Measurements from ENCODE around the gene GMPPB. TPM values are rescaled to one million over a fixed set of nuclear protein-coding genes. Genes with fewer than 3 reads are reported as not detected.

The GMPPB gene
- total RNA-seq, 2 donors from 2014 or later = 12.0 to 21.7 TPM

GRCh38 chr3:49711489-49711888 is 12.3 kb downstream of the GMPPB start:
- H3K4me3 ChIP-seq = no peak overlapping the region
- no peak for DNase-seq (ENCODE audit: low spot score)
- peaks cover 12% of the 10 kb centered on the region for H3K36me3 ChIP-seq
- no peak for TF ChIP-seq CTCF (IDR thresholded peaks at IDR 0.05)
- no peaks in the 10 kb centered on the region for H3K27me3 ChIP-seq
- no peaks in the 10 kb centered on the region for H3K9me3 ChIP-seq
- no peak overlapping the region for H3K27ac ChIP-seq
- no peaks in the 10 kb centered on the region for H3K4me1 ChIP-seq

- Histone ChIP-seq H3K9me3 (no peaks in the 10 kb centered on the region), H3K27me3 (no peaks in the 10 kb centered on the region), H3K4me1 (no peaks in the 10 kb centered on the region), H3K36me3 (peaks cover 14% of the 10 kb centered on the region), H3K27ac (no peak overlapping the region), H3K4me3 (no peak overlapping the region)
- TF ChIP-seq CTCF (IDR thresholded peaks at IDR 0.05) = no peak
- DNase-seq (ENCODE audit: low spot score) = no peak
Measured at GRCh38 chr3:49709852-49710251, 13.9 kb downstream of the GMPPB start.

GRCh38 chr3:49707113-49707480 is 16.7 kb downstream of the GMPPB start:
- DNase-seq (ENCODE audit: low spot score) = no peak
- H3K27ac ChIP-seq = no peak overlapping the region
- no peak for TF ChIP-seq CTCF (IDR thresholded peaks at IDR 0.05)
- no peaks in the 10 kb centered on the region for H3K9me3 ChIP-seq
- H3K27me3 ChIP-seq = no peaks in the 10 kb centered on the region
- H3K36me3 ChIP-seq = peaks cover 23% of the 10 kb centered on the region
- H3K4me1 ChIP-seq = no peaks in the 10 kb centered on the region
- H3K4me3 ChIP-seq = no peak overlapping the region

- Histone ChIP-seq H3K27ac (no peak overlapping the region), H3K4me1 (no peaks in the 10 kb centered on the region), H3K36me3 (peaks cover 26% of the 10 kb centered on the region), H3K9me3 (no peaks in the 10 kb centered on the region), H3K27me3 (no peaks in the 10 kb centered on the region), H3K4me3 (no peak overlapping the region)
- DNase-seq (ENCODE audit: low spot score) = no peak
- no peak for TF ChIP-seq CTCF (IDR thresholded peaks at IDR 0.05)
Measured at GRCh38 chr3:49706456-49707112, 17.2 kb downstream of the GMPPB start.

GRCh38 chr3:49705390-49705960 is 18.3 kb downstream of the GMPPB start:
- peaks cover 26% of the 10 kb centered on the region for H3K36me3 ChIP-seq
- no peaks in the 10 kb centered on the region for H3K4me1 ChIP-seq
- H3K9me3 ChIP-seq = no peaks in the 10 kb centered on the region
- no peak overlapping the region for H3K4me3 ChIP-seq
- TF ChIP-seq CTCF (IDR thresholded peaks at IDR 0.05) = no peak
- DNase-seq (ENCODE audit: low spot score) = no peak
- H3K27ac ChIP-seq = no peak overlapping the region
- H3K27me3 ChIP-seq = no peaks in the 10 kb centered on the region

- TF ChIP-seq CTCF (IDR thresholded peaks at IDR 0.05) = no peak
- DNase-seq (ENCODE audit: low spot score) = no peak
- H3K4me1 ChIP-seq = peaks cover 0 to 4% of the 10 kb centered on the region in 2 donors
- H3K27me3 ChIP-seq = no peaks in the 10 kb centered on the region
- no peak overlapping the region for H3K27ac ChIP-seq
- H3K4me3 ChIP-seq = no peak overlapping the region
- H3K9me3 ChIP-seq = no peaks in the 10 kb centered on the region
- H3K36me3 ChIP-seq = peaks cover 26% of the 10 kb centered on the region
Measured at GRCh38 chr3:49704629-49705028, 19.1 kb downstream of the GMPPB start.
